Measurements from ENCODE around the gene NOTUM. TPM values are rescaled to one million over a fixed set of nuclear protein-coding genes. Genes with fewer than 3 reads are reported as not detected.

The NOTUM gene
- total RNA-seq: 0.60 and 1.3 TPM in 2 replicates
- long read RNA-seq: 0 reads

DNA sequence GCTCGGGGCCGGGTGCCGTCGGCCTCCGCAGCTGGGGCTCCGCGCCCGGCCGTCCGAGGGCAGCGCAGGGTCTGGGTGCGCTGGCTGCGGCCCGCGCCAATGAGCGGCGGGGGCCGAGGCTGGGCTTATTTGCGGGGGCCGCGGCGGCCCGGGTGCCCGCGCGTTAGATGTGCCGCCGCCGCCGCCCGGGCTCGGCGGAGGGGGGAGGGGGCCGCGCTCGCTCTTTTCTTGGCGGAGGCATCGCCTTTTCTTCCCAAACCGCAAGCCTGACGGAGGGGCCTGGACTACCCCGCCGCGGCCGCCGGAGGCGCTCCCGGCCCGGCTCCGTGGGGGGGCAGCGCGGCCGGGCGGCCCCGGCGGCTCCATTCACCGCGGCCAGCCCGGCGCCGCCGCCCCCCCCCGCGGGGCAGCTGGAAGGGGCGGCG is at the start of gene NOTUM:
NOTUM (minus strand) TSS at position 101 of the 425 bp plus-strand sequence. CDS start 278 bp downstream, outside the sequence.
- H3K4me1 Mint-ChIP-seq (ENCODE audit: low read depth): peaks cover 8% of the 10 kb centered on the region
- peaks cover 60% of the 10 kb centered on the region for H3K27me3 Mint-ChIP-seq
- no peak for DNase-seq (ENCODE audit: low spot score, unreplicated experiment)
- H3K9me3 Mint-ChIP-seq (ENCODE audit: low read depth): no peaks in the 10 kb centered on the region
- TF ChIP-seq, protein P1, sequence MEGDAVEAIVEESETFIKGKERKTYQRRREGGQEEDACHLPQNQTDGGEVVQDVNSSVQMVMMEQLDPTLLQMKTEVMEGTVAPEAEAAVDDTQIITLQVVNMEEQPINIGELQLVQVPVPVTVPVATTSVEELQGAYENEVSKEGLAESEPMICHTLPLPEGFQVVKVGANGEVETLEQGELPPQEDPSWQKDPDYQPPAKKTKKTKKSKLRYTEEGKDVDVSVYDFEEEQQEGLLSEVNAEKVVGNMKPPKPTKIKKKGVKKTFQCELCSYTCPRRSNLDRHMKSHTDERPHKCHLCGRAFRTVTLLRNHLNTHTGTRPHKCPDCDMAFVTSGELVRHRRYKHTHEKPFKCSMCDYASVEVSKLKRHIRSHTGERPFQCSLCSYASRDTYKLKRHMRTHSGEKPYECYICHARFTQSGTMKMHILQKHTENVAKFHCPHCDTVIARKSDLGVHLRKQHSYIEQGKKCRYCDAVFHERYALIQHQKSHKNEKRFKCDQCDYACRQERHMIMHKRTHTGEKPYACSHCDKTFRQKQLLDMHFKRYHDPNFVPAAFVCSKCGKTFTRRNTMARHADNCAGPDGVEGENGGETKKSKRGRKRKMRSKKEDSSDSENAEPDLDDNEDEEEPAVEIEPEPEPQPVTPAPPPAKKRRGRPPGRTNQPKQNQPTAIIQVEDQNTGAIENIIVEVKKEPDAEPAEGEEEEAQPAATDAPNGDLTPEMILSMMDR (IDR thresholded peaks at IDR 0.05; ENCODE audit: unreplicated experiment): peak; percentile 45
- no peak within 1 kb of the TSS for H3K4me3 Mint-ChIP-seq (ENCODE audit: low read depth)
- no peak within 1 kb of the TSS for H3K27ac Mint-ChIP-seq
- no peaks in the 10 kb centered on the region for H3K36me3 Mint-ChIP-seq (ENCODE audit: insufficient read depth)

DNA sequence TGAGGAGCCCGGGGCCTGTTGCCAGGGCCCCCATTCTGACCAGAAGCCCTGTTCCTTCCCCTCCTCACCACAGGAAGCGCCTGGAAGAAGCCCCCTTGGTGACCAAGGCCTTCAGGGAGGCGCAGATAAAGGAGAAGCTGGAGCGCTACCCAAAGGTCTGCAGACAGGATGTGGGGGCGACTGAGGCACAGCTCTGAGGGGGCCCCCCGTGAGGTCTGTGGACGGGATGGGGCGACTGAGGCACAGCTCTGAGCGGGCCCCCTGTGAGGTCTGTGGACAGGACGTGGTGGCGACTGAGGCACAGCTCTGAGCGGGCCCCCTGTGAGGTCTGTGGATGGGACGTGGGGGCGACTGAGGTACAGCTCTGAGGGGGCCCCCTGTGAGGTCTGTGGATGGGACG is 48.4 kb upstream of the NOTUM start:
- Mint-ChIP-seq H3K27ac (no peak overlapping the region), H3K4me1 (ENCODE audit: low read depth) (no peaks in the 10 kb centered on the region), H3K9me3 (ENCODE audit: low read depth) (no peaks in the 10 kb centered on the region), H3K27me3 (no peaks in the 10 kb centered on the region), H3K4me3 (ENCODE audit: low read depth) (no peak overlapping the region), H3K36me3 (ENCODE audit: insufficient read depth) (no peaks in the 10 kb centered on the region)
- TF ChIP-seq, protein P1 (IDR thresholded peaks at IDR 0.05; ENCODE audit: unreplicated experiment): no peak
- no peak for DNase-seq (ENCODE audit: low spot score, unreplicated experiment)

DNA sequence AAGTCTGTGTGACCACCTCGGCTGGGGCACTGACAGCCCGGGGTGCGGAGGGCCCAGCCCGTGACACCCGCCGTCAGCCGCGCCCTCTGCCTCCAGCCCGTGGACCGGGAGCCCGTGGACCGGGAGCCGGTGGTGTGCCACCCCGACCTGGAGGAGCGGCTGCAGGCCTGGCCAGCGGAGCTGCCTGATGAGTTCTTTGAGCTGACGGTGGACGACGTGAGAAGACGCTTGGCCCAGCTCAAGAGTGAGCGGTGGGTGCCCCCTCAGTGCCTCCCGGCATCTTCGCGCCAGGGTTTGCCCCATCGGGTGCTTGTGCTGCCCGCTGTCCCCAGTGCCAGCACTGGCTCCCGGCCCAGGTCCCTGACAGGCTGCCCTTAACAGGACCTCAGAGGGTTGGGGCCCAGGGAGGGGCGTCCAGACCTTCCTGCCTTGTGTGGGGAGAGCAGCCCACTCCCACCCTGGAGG is 48.0 kb upstream of the NOTUM start:
- no peak for DNase-seq (ENCODE audit: low spot score, unreplicated experiment)
- Mint-ChIP-seq H3K4me1 (ENCODE audit: low read depth) (no peaks in the 10 kb centered on the region), H3K36me3 (ENCODE audit: insufficient read depth) (no peaks in the 10 kb centered on the region), H3K27ac (no peak overlapping the region), H3K9me3 (ENCODE audit: low read depth) (no peaks in the 10 kb centered on the region), H3K4me3 (ENCODE audit: low read depth) (no peak overlapping the region), H3K27me3 (no peaks in the 10 kb centered on the region)
- TF ChIP-seq, protein P1 (IDR thresholded peaks at IDR 0.05; ENCODE audit: unreplicated experiment): no peak

DNA sequence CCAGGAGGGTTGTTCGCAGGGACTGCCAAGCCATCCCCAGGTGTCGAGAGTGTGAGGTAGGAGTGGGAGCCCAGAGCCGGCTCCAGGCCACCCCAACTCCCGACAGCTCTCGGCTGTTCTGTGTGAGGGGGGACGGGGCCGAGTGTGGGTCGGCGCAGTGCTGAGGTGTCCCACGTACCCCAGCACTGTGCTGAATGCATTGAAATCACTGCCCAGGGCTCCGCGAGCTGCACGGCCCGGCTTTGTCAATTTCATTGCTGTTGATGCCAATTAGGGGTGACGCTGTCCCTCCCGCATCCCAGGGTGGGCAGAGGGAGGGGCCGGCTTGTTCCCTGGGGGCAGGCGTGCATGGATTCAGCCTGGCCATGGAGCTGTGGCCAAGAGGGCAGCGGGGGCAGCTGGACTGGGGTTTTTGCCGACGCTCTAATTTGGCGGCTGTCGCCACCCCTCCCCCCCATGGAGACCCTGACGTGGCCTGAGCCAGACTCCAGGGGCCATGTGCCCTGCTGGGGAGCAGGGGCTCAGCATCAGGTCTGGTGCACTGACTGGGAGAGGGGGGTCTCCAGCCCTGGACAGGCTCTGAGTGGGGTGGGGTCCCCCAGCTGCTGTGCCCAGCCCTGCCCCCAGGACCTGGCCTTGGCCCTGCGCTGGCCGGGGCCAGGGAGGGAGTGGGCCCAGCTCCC is 47.4 kb upstream of the NOTUM start:
- H3K4me3 Mint-ChIP-seq (ENCODE audit: low read depth): no peak overlapping the region
- no peaks in the 10 kb centered on the region for H3K9me3 Mint-ChIP-seq (ENCODE audit: low read depth)
- H3K27me3 Mint-ChIP-seq: no peaks in the 10 kb centered on the region
- no peak for DNase-seq (ENCODE audit: low spot score, unreplicated experiment)
- no peaks in the 10 kb centered on the region for H3K4me1 Mint-ChIP-seq (ENCODE audit: low read depth)
- TF ChIP-seq, protein P1 (IDR thresholded peaks at IDR 0.05; ENCODE audit: unreplicated experiment): no peak
- H3K27ac Mint-ChIP-seq: no peak overlapping the region
- no peaks in the 10 kb centered on the region for H3K36me3 Mint-ChIP-seq (ENCODE audit: insufficient read depth)

DNA sequence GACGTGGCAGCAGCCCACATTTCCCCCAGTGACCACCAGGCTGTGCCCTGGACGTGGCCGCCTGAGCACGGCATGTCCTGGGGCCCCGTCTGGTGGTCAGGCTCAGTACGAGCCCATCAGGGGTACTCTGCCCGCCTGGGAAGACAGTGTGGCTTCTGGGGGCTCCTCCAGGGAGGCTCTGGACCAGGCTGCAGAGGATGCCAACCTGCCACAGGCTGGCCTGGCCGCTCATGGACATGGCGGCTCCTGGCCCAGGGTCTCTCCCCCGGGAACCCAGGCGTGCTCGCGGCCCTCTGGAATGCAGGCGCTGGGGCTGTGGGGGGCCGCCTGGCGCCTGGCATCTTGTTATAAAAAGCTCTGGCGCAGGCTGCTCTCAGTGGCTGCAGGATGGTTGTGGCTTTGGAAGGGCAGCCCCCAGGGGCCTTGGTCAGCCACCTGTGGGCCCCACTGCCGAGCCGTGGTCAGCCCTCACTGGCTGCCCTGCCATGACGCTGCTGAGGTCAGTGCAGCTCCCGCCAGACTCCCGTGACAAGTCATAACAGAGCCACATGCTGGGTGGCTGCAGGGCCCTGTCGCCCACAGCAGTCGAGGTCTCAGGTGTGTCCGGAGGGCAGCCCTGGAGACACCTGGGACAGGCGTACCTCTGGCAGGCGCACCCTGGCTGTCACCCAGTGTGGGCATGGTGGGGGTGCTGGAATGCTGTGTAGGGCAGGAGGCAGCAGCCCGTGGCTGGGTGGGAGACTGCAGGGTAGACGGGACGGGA is 46.7 kb upstream of the NOTUM start:
- DNase-seq (ENCODE audit: low spot score, unreplicated experiment): no peak
- Mint-ChIP-seq H3K4me3 (ENCODE audit: low read depth) (no peak overlapping the region), H3K36me3 (ENCODE audit: insufficient read depth) (no peaks in the 10 kb centered on the region), H3K4me1 (ENCODE audit: low read depth) (no peaks in the 10 kb centered on the region), H3K9me3 (ENCODE audit: low read depth) (no peaks in the 10 kb centered on the region), H3K27ac (no peak overlapping the region), H3K27me3 (no peaks in the 10 kb centered on the region)
- TF ChIP-seq, protein P1 (IDR thresholded peaks at IDR 0.05; ENCODE audit: unreplicated experiment): no peak
